ENCODE results near the gene OR52I1. TPM values are rescaled to one million over a fixed set of nuclear protein-coding genes. Genes with fewer than 3 reads are reported as not detected.

The OR52I1 gene
- total RNA-seq, 1 donor from 2014 or later, result 0.27 TPM

- DNase-seq, result no peak
- no peaks in the 10 kb centered on the region for H3K27me3 Mint-ChIP-seq (ENCODE audit: unreplicated experiment)
- no peaks in the 10 kb centered on the region for H3K4me1 Mint-ChIP-seq (ENCODE audit: low read depth, unreplicated experiment)
Measured at GRCh38 chr11:4619514-4619913, 25.7 kb downstream of the OR52I1 start.

GRCh38 chr11:4626207-4627099 lies 32.6 kb downstream of the OR52I1 start:
- no peak overlapping the region for H3K27ac Mint-ChIP-seq (ENCODE audit: unreplicated experiment)
- H3K36me3 Mint-ChIP-seq (ENCODE audit: unreplicated experiment), result no peaks in the 10 kb centered on the region
- peaks cover 5% of the 10 kb centered on the region for H3K4me1 Mint-ChIP-seq (ENCODE audit: low read depth, unreplicated experiment)
- TF ChIP-seq CTCF (IDR thresholded peaks at IDR 0.05; ENCODE audit: partially characterized antibody, unreplicated experiment), result peak; percentile 93
- no peak overlapping the region for H3K4me3 Mint-ChIP-seq (ENCODE audit: unreplicated experiment)
- H3K9me3 Mint-ChIP-seq (ENCODE audit: unreplicated experiment), result peaks cover 1% of the 10 kb centered on the region
- peaks cover 3% of the 10 kb centered on the region for H3K27me3 Mint-ChIP-seq (ENCODE audit: unreplicated experiment)
- DNase-seq, result peak; percentile 84

More at GRCh38 chr11:4619514-4619913, 25.7 kb downstream of the OR52I1 start:
- H3K27ac Mint-ChIP-seq (ENCODE audit: unreplicated experiment), result no peak overlapping the region
- TF ChIP-seq CTCF (IDR thresholded peaks at IDR 0.05; ENCODE audit: partially characterized antibody, unreplicated experiment), result no peak
- no peak overlapping the region for H3K4me3 Mint-ChIP-seq (ENCODE audit: unreplicated experiment)
- H3K9me3 Mint-ChIP-seq (ENCODE audit: unreplicated experiment), result peaks cover 1% of the 10 kb centered on the region
- no peaks in the 10 kb centered on the region for H3K36me3 Mint-ChIP-seq (ENCODE audit: unreplicated experiment)

- no peaks in the 10 kb centered on the region for H3K27me3 Mint-ChIP-seq (ENCODE audit: unreplicated experiment)
- no peak for DNase-seq
- no peak overlapping the region for H3K4me3 Mint-ChIP-seq (ENCODE audit: unreplicated experiment)
- H3K9me3 Mint-ChIP-seq (ENCODE audit: unreplicated experiment), result no peaks in the 10 kb centered on the region
- no peaks in the 10 kb centered on the region for H3K4me1 Mint-ChIP-seq (ENCODE audit: low read depth, unreplicated experiment)
- H3K27ac Mint-ChIP-seq (ENCODE audit: unreplicated experiment), result no peak overlapping the region
- no peak for TF ChIP-seq CTCF (IDR thresholded peaks at IDR 0.05; ENCODE audit: partially characterized antibody, unreplicated experiment)
- H3K36me3 Mint-ChIP-seq (ENCODE audit: unreplicated experiment), result no peaks in the 10 kb centered on the region
Measured at GRCh38 chr11:4636136-4636535, 42.3 kb downstream of the OR52I1 start.

GRCh38 chr11:4636962-4637661 lies 43.3 kb downstream of the OR52I1 start, which contains the start of gene OR51D1:
TSS of gene OR51D1 (plus strand) at chr11:4637477. CDS start at chr11:4639791, 2,314 bp downstream.
- no peaks in the 10 kb centered on the region for H3K27me3 Mint-ChIP-seq (ENCODE audit: unreplicated experiment)
- peak; percentile 89 for TF ChIP-seq CTCF (IDR thresholded peaks at IDR 0.05; ENCODE audit: partially characterized antibody, unreplicated experiment)

More at GRCh38 chr11:4636962-4637661, 43.3 kb downstream of the OR52I1 start, which contains the start of gene OR51D1:
- DNase-seq, result peak; percentile 88
- H3K36me3 Mint-ChIP-seq (ENCODE audit: unreplicated experiment), result no peaks in the 10 kb centered on the region
- H3K9me3 Mint-ChIP-seq (ENCODE audit: unreplicated experiment), result no peaks in the 10 kb centered on the region
- H3K27ac Mint-ChIP-seq (ENCODE audit: unreplicated experiment), result no peak within 1 kb of the TSS
- no peaks in the 10 kb centered on the region for H3K4me1 Mint-ChIP-seq (ENCODE audit: low read depth, unreplicated experiment)
- no peak within 1 kb of the TSS for H3K4me3 Mint-ChIP-seq (ENCODE audit: unreplicated experiment)

All from glutamatergic neuron (in vitro differentiated cells).